Natural killer cell (primary cell): ENCODE measurements around the gene PREX1. TPM values are rescaled to one million over a fixed set of nuclear protein-coding genes. Genes with fewer than 3 reads are reported as not detected.

ENCODE experiments used
- ATAC-seq, 3 donors: fragments of 150-1000 bp in 2 of 3; fragments of 200-7000 bp in 1 of 3; cut with Tn5 transposase; 1 replicate in 1 of 3; 2 replicates in 2 of 3; pipeline ENCODE4 v1.10.0; 2021; ENCODE audit warnings: mild to moderate bottlenecking in 2 of 3, moderate library complexity in 2 of 3
- DNase-seq, 2 donors: peaks; one replicate each; pipeline versions ENCODE4 v3.0.0 to v3.0.0-alpha.2; 2013 to 2021; ENCODE audit warnings: mixed read lengths in 1 of 2
- H3K27ac ChIP-seq: one replicate; pipeline ENCODE4 v1.5.1; 2013; ENCODE audit warnings: mild to moderate bottlenecking, low read length
- H3K27me3 ChIP-seq: one replicate; pipeline ENCODE4 v1.6.1; 2013; ENCODE audit warnings: low read length; ENCODE audit not compliant: control insufficient read depth, insufficient read depth
- H3K36me3 ChIP-seq: one replicate; pipeline ENCODE4 v1.6.1; 2013; ENCODE audit warnings: low read length; ENCODE audit not compliant: control insufficient read depth, insufficient read depth
- H3K4me1 ChIP-seq: one replicate; pipeline ENCODE4 v1.6.1; 2013; ENCODE audit warnings: low read length; ENCODE audit not compliant: control insufficient read depth, insufficient read depth
- H3K4me3 ChIP-seq: one replicate; pipeline ENCODE4 v1.5.1; 2013; ENCODE audit warnings: low read length
- H3K9me3 ChIP-seq: one replicate; pipeline ENCODE4 v1.6.1; 2013; ENCODE audit warnings: low read length; ENCODE audit not compliant: control insufficient read depth, insufficient read depth
- H3K27ac Mint-ChIP-seq, 2 donors: one replicate each; pipeline ENCODE4 v1.8.0; 2022; ENCODE audit warnings: mild to moderate bottlenecking in 2 of 2, mixed read lengths in 2 of 2, moderate library complexity in 1 of 2
- H3K27me3 Mint-ChIP-seq, 2 donors: one replicate each; pipeline ENCODE4 v1.8.0; 2022; ENCODE audit warnings: low read depth in 2 of 2, mixed read lengths in 2 of 2
- H3K36me3 Mint-ChIP-seq: one replicate; pipeline ENCODE4 v1.8.0; 2022; ENCODE audit warnings: mixed read lengths
- H3K4me1 Mint-ChIP-seq, 2 donors: one replicate each; pipeline ENCODE4 v1.8.0; 2022; ENCODE audit warnings: mixed read lengths in 2 of 2
- H3K4me3 Mint-ChIP-seq: one replicate; pipeline ENCODE4 v1.8.0; 2022; ENCODE audit warnings: mild to moderate bottlenecking, moderate library complexity, mixed read lengths
- H3K9me3 Mint-ChIP-seq, 2 donors: one replicate each; pipeline ENCODE4 v1.8.0; 2022; ENCODE audit warnings: mixed read lengths in 2 of 2
- CTCF ChIP-seq: fragments of 200-600 bp; IDR thresholded peaks from one replicate; pipeline ENCODE4 v1.8.0; 2022; ENCODE audit warnings: antibody characterized with exemption
- WGBS: methylation state at CpG from one replicate; pipeline ENCODE4 v1.1.7; 2013; ENCODE audit warnings: missing lambda C conversion rate; ENCODE audit not compliant: insufficient coverage; 5-methylcytosine and 5-hydroxymethylcytosine counted together
- intact Hi-C: fragments of 100-400 bp; cut with micrococcal nuclease; formaldehyde crosslinking; loops from one replicate; pipeline ENCODE4 v1.14.2; 2022
- total RNA-seq, 4 donors: library from RNA; stranded (reverse); fragments of 120-200 nt in 1 of 4; gene quantifications; one replicate each; pipeline versions ENCODE4 v1.2.3 to v1.2.4, GENCODE V29; 2013 to 2022

PREX1 gene
- total RNA-seq, 3 donors from 2014 or later (not counting 1 experiment from before 2014, with no cell fraction given): 382 to 392 (median 389) TPM

DNA sequence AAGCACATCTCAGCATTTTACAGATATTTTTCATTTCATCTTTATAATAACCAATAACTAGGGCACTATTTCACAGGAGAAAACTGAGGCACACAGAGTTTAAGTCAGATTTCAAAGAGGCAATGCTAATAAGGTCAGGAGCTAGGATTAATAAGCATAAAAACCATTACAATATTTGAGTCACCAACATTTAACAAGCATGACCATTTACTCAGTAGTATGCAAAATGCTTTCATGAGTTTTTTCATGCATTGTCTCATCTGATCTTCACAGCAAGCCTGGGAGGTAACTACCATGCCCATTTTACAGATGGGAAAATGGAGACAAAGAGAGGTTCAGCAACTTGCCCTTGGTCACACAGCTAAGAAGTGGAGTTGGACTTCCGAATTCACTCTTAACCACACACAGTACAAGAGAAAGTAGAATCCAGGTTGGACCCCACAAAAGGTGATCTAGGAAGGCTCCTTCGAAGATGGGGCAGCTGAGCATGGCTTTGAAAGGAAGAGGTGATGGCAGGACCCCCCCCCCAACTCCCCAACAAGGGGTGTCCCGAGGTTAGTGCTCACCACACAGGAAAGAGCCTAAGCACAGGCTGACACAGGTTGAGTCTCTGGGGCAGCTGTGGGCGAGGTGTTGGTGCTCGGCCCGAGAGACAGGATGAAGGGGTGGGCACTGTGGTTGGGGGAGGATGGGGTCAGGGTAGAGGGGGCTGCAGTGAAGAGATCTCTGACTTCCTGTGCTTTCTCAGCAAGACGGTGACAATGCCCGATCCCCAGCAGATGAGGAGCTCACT, 108.8 kb downstream of the PREX1 start:
- peak; percentile 29 to 77 (median 72) for ATAC-seq
- peaks cover 6% of the 10 kb centered on the region for H3K36me3 ChIP-seq
- Mint-ChIP-seq H3K9me3 (no peaks in the 10 kb centered on the region), H3K4me1 (peaks cover 94 to 100% of the 10 kb centered on the region in 2 donors), H3K4me3 (peak overlapping the region; percentile 70), H3K36me3 (peaks cover 7% of the 10 kb centered on the region), H3K27ac (peak overlapping the region; percentile 91 to 95), H3K27me3 (no peaks in the 10 kb centered on the region)
- DNase-seq: peak; percentile 62 to 66
- H3K4me1 ChIP-seq: peaks cover 91% of the 10 kb centered on the region
- no peak overlapping the region for H3K4me3 ChIP-seq
- no peak for TF ChIP-seq CTCF
- 2% methylated on average over 4 of the region's 8 CpGs for WGBS
- intact Hi-C loops: loop anchor here (1.0 to 5.0 kb wide), 3 partner anchors 39 to 188 kb away; no protein-coding TSS in a partner anchor
- peak overlapping the region; percentile 42 for H3K27ac ChIP-seq
- no peaks in the 10 kb centered on the region for H3K27me3 ChIP-seq
- no peaks in the 10 kb centered on the region for H3K9me3 ChIP-seq

GRCh38 chr20:48717680-48718223, 110.0 kb downstream of the PREX1 start:
- no peak for TF ChIP-seq CTCF
- H3K4me1 Mint-ChIP-seq: peaks cover 91 to 95% of the 10 kb centered on the region in 2 donors

DNA sequence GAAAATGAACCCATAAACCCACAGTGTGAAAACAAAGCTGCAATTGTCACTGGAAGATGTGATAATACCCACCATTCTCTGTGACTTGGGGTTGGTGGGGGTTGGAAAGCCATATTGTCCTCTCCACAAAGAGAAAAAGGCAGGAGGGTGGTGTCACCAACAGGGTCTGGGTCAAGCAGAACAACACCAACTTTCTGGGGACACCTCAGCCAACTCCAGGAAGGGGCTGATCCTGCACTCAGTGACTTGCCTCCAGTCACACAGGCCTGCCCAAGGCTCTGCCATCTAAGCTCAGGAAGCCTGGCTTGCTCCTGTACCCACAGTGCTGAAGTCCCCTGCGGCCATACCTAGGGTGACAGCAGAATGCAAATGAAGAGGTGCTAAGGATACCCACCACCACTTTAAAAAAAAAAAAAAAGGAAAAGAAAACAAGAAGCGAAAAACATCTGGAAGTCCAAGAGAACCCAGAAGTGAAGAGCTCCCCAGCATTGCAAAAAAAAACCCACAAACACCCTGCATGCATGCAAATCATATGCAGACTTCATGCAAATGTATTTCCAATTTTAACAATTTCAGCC, 110.6 kb downstream of the PREX1 start:
- Mint-ChIP-seq H3K36me3 (peaks cover 7% of the 10 kb centered on the region), H3K4me3 (peak overlapping the region; percentile 88), H3K27me3 (no peaks in the 10 kb centered on the region), H3K4me1 (peaks cover 91 to 95% of the 10 kb centered on the region in 2 donors), H3K27ac (peak overlapping the region; percentile 91 to 95), H3K9me3 (no peaks in the 10 kb centered on the region)
- DNase-seq (peak; percentile 35 to 38), ATAC-seq (peak; percentile 16 to 39 (median 36))
- H3K27ac ChIP-seq: peak overlapping the region; percentile 73
- no peak for TF ChIP-seq CTCF
- H3K4me3 ChIP-seq: no peak overlapping the region
- peaks cover 87% of the 10 kb centered on the region for H3K4me1 ChIP-seq
- no peaks in the 10 kb centered on the region for H3K9me3 ChIP-seq
- intact Hi-C loops: loop anchor here (1.0 to 5.0 kb wide), 5 partner anchors 22 to 190 kb away; no protein-coding TSS in a partner anchor
- WGBS: 0% methylated on average over 2 of the region's 2 CpGs
- peaks cover 1% of the 10 kb centered on the region for H3K36me3 ChIP-seq
- H3K27me3 ChIP-seq: no peaks in the 10 kb centered on the region

More at GRCh38 chr20:48717680-48718223, 110.0 kb downstream of the PREX1 start:
- Mint-ChIP-seq H3K4me3 (peak overlapping the region; percentile 88), H3K27me3 (no peaks in the 10 kb centered on the region), H3K27ac (peak overlapping the region; percentile 91 to 95), H3K36me3 (peaks cover 7% of the 10 kb centered on the region), H3K9me3 (no peaks in the 10 kb centered on the region)
- Histone ChIP-seq H3K27me3 (no peaks in the 10 kb centered on the region), H3K4me3 (no peak overlapping the region), H3K36me3 (peaks cover 1% of the 10 kb centered on the region), H3K9me3 (no peaks in the 10 kb centered on the region), H3K27ac (peak overlapping the region; percentile 73), H3K4me1 (peaks cover 87% of the 10 kb centered on the region)
- ATAC-seq (no peak), DNase-seq (peak in 1 of 2 donors; percentile 27)
- intact Hi-C loops: loop anchor here (1.0 to 5.0 kb wide), 5 partner anchors 22 to 190 kb away; no protein-coding TSS in a partner anchor
- 23% methylated on average over 5 of the region's 6 CpGs for WGBS
